ENCODE results near the gene CBX6. TPM values are rescaled to one million over a fixed set of nuclear protein-coding genes. Genes with fewer than 3 reads are reported as not detected.
A peak's percentile ranks its signal among the peaks of the same experiment; 100 is the strongest.

The CBX6 gene
- polyA plus RNA-seq, 2 of the 4 experiments (the other 2 are of a cell fraction) = 9.8 to 24.0 TPM

- FAIRE-seq = no peak
Observed at GRCh38 chr22:38832005-38832978, 39.7 kb downstream of the CBX6 start.

GRCh38 chr22:38831166-38831945 is 40.7 kb downstream of the CBX6 start:
- 72% methylated on average over 15 of the region's 16 CpGs for WGBS (ENCODE audit: missing lambda C conversion rate)
- CTCF ChIA-PET = interaction anchor here (0.8 to 4.5 kb wide), 2 partner anchors 38 to 63 kb away, joined by 3 to 18 read pairs; no protein-coding TSS in a partner anchor
- POLR2A ChIA-PET = no interaction called here
- Histone ChIP-seq H3K4me1 (peaks cover 48% of the 10 kb centered on the region), H3K4me3 (no peak overlapping the region), H3K9me3 (no peaks in the 10 kb centered on the region), H3K27ac (peak overlapping the region; percentile 82 to 90), H3K4me2 (peak overlapping the region; percentile 61)
- FAIRE-seq (no peak), ATAC-seq (peak in 1 of 2 experiments; percentile 79; a peak in 3 of 6 replicates), DNase-seq (ENCODE audit: low read depth in 1 of 2, low spot score in 1 of 2) (peak in 1 of 2 experiments; percentile 59)
- TF ChIP-seq HES2 (IDR thresholded peaks at IDR 0.05) = no peak
- TF ChIP-seq HOXB5 (CRISPR knock-in tag; IDR thresholded peaks at IDR 0.05) = no peak
- TF ChIP-seq JUNB (IDR thresholded peaks at IDR 0.05) = peak; percentile 51; the same call in 1 of the 2 replicates
- no peak for TF ChIP-seq POLR2AphosphoS2 (conservative IDR thresholded peaks at IDR 0.05; ENCODE audit: low read length)
- no peak for TF ChIP-seq CBX8 (IDR thresholded peaks at IDR 0.05)
- no peak for TF ChIP-seq FOSB (CRISPR knock-in tag; IDR thresholded peaks at IDR 0.05)
- TF ChIP-seq MYC (IDR thresholded peaks at IDR 0.05; ENCODE audit: borderline replicate concordance, low read length) = no peak
- no peak for TF ChIP-seq ZC3H11A (IDR thresholded peaks at IDR 0.05)
- TF ChIP-seq BCL3 (IDR thresholded peaks at IDR 0.05) = no peak
- TF ChIP-seq ZNF302 (CRISPR knock-in tag; IDR thresholded peaks at IDR 0.05) = no peak
- no peak for TF ChIP-seq RARB (CRISPR knock-in tag; IDR thresholded peaks at IDR 0.05)
- TF ChIP-seq MAFK (IDR thresholded peaks at IDR 0.05; ENCODE audit: partially characterized antibody) = no peak
- TF ChIP-seq GATA3 (IDR thresholded peaks at IDR 0.05; ENCODE audit: borderline replicate concordance) = no peak
- peak in 1 of 2 experiments; percentile 42; a peak in 1 of 5 replicates for TF ChIP-seq JUN (IDR thresholded peaks at IDR 0.05)

More at GRCh38 chr22:38832005-38832978, 39.7 kb downstream of the CBX6 start:
- ChIA-PET POLR2A (no interaction called here), CTCF (interaction anchor here (0.8 to 6.6 kb wide), 4 partner anchors 11 to 64 kb away, joined by 3 to 48 read pairs (median 12); no protein-coding TSS in a partner anchor)
- TF ChIP-seq NR3C1 (IDR thresholded peaks at IDR 0.05) (no peak), MYC (IDR thresholded peaks at IDR 0.05; ENCODE audit: borderline replicate concordance, low read length) (no peak), PBX3 (IDR thresholded peaks at IDR 0.05) (no peak), USF2 (IDR thresholded peaks at IDR 0.05) (no peak), TP53 (CRISPR knock-in tag; IDR thresholded peaks at IDR 0.05) (no peak), RAD21 (conservative IDR thresholded peaks at IDR 0.05 in 1 of 2, IDR thresholded peaks at IDR 0.05 in 1 of 2) (no peak), MAFK (IDR thresholded peaks at IDR 0.05; ENCODE audit: partially characterized antibody) (no peak), JUN (IDR thresholded peaks at IDR 0.05) (no peak), POLR2A (IDR thresholded peaks at IDR 0.05; ENCODE audit: low read length) (no peak), SMC3 (IDR thresholded peaks at IDR 0.05) (no peak), EP300 (IDR thresholded peaks at IDR 0.05) (no peak), RCOR1 (IDR thresholded peaks at IDR 0.05; ENCODE audit: low read depth, low read length) (no peak), CBX2 (IDR thresholded peaks at IDR 0.05; ENCODE audit: borderline replicate concordance, low read depth) (no peak), JUNB (IDR thresholded peaks at IDR 0.05) (no peak), BCL3 (IDR thresholded peaks at IDR 0.05) (no peak), HEYL (CRISPR knock-in tag; IDR thresholded peaks at IDR 0.05) (no peak), EHMT2 (IDR thresholded peaks at IDR 0.05; ENCODE audit: low read depth) (no peak), ZSCAN20 (CRISPR knock-in tag; IDR thresholded peaks at IDR 0.05) (no peak), KDM5A (IDR thresholded peaks at IDR 0.05) (no peak), ELK1 (IDR thresholded peaks at IDR 0.05; ENCODE audit: low read depth, low read length) (no peak)
- H3K4me3 ChIP-seq = no peak overlapping the region
- DNase-seq (ENCODE audit: low read depth in 1 of 2, low spot score in 1 of 2) (no peak), ATAC-seq (no peak; a peak in 1 of 6 replicates)
- peaks cover 48% of the 10 kb centered on the region for H3K4me1 ChIP-seq
- H3K4me2 ChIP-seq = peak overlapping the region; percentile 61; the same call in 2 of the 3 replicates
- 88% methylated on average over 22 of the region's 30 CpGs for WGBS (ENCODE audit: missing lambda C conversion rate)
- H3K9me3 ChIP-seq = no peaks in the 10 kb centered on the region
- peak overlapping the region; percentile 82 to 90 for H3K27ac ChIP-seq

All from A549 (cell line).